GM18907 (cell line): Measurements from ENCODE around the gene ADIG.
"Not testable (repeated sequence)": the region's sequence is repeated elsewhere in the genome, so short reads cannot be mapped to it uniquely, and the experiment has no call there.

ENCODE experiments used
- ATAC-seq: cut with Tn5 transposase; IDR thresholded peaks from one replicate; pipeline ENCODE4 v1.9.1; 2021; ENCODE audit warnings: mild to moderate bottlenecking, moderate library complexity; ENCODE audit not compliant: unreplicated experiment

Gene ADIG

DNA sequence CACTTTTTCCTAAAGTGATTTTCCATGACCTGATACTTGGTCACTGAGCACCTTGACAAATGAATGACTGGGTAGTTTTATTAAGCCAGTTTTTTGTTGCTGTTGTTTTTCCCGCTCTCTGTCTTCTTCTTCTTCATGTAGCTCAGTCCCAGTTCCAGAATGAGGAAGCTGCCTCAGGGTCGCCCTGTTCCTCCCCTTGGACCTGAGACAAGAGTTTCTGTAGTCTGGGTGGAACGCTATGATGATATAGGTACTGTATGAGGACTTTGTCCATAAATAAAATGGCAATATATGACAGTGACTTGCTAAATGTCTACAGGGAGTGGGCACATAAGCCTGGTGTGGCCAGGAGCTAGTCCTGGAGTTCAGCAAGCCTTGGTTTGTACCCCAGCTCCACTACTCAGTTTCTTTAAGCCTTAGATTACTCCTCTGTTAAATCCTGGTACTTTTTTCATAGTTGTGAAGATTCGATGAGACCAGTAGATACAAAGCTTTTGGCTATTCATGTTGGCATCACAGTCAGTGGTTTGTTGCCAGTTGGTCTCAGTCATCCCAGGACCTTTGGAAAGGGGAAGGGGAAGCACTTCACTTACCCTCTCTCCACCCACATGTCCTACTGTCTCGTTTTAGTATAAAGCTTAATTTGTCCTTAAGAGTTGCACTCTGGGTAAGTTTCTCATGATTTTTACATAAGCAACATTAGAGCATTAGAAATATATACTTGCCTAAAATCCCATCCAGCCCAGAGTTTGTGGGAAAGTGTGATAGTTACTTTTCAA lies 11.1 kb upstream of the ADIG start:
- no peak for ATAC-seq

DNA sequence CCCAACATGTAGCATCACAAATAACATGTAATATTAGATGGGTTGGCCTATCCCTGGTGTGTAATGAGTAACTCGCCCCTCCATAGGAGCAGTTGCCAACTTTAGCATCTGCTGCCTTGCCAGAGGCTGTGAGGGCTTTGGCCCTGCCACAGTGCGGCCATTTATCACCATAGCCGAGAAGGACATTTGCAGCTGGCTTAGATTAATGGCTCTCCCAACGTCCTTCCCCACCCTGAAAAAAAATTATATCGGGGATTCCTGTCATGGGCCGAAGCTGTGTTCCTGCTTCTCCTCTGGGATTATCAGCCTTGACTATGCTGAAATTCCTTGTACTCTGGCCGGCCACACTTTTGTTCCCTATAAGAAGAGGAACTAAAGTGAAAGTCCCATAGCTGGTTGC lies 7.6 kb upstream of the ADIG start:
- no peak for ATAC-seq

DNA sequence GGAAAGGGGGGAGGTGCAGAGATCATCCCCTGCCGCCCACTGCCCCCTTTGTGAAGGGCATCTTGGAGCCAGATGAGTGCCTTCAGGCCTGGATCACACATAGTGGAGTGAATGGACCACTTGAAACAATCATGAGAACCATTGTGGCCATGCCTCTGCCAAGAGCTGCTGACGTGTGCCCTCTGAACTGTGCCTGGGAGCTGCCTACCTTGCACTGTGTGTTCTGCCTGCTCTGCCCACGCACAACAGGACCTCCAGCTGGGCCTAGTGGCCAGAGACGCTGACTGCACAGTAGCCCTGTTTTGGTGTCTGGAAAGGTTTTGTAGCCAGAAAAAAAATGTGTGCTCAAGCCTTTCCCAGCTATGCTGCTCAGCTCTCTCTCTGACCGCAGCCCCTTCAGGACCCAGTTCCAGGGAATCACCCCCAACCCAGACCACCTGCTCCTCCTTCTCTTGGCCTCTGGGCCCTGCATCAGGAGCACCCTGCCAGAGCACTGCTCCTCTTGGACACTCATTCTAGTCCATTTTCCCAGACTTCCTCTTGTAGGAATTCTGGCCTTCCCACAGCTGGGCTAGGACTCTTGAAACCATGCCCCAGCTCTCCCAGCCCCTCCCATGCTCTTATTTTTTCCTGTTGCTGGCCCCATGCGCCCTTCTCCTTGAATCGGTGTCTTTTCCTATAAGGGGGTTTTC lies 1.6 kb upstream of the ADIG start:
- ATAC-seq: no peak

DNA sequence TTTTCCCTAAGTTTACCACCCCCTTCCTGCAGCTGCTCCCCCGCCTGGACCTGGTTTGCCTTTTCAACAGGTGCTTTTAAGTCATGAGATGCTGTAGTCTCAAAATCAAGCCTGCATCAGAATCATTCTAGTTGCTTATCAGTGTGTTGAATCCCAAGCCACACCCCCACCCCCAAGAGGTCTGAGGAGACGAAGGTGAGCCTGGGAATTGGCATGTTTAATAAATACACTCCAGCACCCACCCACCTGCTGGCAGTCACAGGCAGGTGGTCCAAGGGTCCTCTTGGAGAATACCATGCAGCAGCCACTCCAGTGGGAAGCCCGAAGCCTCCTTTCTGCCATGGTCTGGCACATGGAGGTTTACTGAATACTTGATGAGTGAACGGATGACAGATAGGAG lies 1.1 kb upstream of the ADIG start:
- ATAC-seq: no peak

DNA sequence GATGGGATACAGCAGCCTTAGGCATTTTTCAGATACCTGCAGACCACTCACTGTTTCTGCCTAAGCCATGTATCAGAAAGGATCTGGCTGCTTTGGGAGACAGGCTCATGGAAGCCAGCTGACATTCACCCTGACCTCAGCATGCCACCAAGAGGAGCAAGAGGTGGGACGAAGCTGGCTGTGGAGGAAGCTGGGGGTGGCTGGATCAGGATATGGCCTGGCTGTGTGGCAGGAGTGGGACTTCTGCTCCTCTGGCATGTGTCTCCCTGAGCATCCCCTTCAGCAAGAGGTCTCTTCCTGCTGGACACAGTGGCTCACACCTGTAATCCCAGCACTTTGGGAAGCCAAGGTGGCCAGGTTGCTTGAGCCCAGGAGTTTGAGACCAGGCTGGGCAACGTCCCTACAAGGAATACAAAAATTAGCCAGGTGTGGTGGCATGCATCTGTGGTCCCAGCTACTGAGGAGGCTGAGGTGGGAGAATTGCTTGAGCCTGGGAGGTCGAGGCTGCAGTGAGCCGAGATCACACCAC lies 897 bp downstream of the ADIG start:
- no peak for ATAC-seq

DNA sequence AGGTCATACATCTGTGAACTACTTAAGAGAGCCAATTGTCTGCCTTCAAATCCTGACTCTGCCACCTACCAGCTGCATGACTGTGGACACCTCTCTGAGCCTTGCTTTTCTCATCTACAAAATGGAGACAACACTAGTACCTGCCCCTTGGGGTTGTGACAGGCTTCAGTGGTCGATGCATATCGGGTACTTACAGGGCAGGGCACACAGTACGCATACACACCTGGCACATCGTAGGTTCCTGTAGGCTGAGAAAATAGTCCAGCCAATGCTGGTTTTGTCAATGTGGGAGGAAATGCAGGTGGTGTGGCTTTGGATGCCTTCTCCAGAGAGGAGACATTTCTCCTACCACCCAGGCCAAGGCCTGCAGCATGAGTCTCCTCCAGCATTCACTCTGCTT lies 2.3 kb downstream of the ADIG start:
- ATAC-seq: no peak

DNA sequence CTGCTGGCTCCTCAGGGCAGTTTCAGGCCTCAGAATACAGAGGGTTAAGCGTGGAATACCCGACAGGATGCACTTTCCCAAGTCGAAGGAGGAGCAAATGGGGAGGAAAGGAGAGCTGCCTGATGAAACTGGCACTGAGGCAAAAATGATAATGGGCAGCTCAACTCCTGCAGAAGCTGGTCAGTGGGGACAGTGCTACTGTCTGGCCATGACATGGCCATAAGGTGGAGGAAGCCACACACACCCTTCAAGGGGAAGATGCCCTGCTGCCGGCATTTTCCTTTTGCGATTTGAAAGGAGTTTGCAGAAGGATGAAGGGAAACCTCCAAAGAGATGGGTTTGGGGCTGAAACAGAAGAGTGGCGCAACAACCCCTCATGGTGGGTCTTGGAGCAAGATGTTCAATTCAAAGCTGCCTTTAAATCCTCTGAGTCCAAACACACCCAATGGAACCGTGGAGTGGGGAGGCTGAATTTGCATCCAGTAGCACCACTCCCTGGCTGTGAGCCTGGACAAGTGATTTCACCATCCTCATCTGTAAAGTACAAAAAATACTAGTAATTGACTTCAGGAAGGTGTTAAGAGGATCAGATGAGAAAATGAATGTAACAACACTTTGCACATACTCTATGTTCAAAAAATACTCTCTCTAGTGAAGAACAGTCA lies 3.2 kb downstream of the ADIG start:
- no peak for ATAC-seq

DNA sequence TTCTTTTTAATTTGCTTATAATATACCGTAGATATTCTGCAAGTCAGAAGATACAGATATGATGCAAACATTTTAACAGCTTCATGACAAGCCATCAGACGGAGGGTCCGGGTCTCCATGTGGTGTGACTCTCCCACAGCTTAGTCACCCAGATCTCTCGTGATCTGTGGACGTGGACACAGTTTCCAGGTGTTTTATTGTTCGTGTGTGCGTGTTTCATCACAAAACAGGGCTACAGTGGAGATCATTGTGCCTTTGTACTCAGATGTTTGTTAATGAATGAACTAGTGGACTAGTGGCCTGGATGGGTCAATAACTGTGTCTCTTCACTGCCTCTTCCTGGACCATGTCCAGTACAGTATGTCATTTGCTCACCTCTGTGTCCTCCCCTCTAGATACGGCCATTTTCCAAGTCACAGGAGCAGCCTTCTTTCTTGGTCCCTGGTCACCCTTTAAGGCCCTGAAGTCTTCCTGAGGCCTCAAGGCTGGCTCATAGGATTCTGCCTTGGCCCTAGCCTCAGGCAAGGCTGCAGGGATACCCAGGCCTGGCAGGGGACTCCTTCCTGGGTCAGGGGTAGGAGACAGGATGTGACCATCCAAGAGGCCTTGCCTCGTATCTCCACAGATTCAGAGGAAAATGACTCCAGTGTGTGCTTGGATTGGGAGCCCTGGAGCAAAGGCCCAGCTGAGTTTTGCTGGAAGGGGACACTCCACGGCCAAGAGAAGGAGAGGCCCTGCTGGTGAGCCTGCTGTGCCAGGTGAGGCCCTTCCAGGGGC lies 4.6 kb downstream of the ADIG start:
- no peak for ATAC-seq

DNA sequence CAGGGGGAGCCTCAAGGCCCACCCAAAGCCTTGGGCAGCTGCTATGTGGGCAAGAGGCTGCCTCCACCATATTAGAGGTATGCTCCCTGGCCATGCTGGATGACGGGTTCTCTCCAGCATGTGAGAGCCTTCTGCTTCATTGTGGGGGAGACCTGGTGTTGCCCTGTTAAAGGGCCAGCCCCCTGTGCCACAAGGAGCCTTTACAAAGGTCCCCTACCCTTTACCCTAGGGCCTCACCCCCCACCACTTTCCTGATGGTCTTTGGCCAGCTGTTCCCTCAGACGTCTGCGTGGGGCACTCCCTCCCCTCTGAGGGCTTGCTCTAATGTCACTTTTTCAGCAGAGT lies 5.2 kb downstream of the ADIG start:
- ATAC-seq: no peak

DNA sequence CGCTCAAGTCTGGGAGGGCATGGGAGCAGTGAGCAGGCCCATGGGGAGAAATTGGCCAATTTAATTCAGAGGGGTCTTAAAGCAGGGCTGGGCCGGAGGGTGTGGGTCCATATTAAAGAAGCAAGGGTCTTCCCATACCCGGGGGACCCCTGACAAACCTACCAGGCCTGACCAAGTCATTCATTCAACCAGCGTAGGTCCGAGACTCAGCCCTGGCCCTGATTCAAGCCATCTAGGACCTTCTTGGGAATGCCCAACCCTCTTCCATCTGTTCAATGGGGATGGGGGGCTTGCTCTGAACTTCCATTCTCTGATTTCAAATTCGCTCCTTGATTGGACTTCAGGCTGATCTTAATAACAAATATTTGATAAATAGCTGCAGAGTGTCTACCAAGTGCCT lies 7.3 kb downstream of the ADIG start:
- ATAC-seq: no peak

DNA sequence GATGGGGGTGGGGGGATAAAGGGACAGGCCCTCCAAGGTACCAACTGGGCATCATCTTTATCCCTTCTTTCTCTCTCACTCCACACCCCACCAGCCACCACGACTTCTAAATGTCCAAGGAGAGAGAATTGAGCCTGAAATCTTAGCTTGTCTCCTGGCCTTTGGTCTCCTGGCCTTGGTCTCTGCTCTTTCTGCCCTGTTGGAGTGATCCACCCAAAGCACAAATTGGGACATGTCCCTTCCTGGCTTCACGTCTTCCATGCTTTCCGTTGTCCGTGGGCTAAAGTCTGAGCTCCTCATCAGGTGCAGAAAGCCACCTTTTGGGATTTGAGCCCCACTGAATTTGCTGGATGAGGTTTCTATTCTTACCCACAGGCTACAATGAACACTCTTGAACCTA lies 8.4 kb downstream of the ADIG start:
- no peak for ATAC-seq

DNA sequence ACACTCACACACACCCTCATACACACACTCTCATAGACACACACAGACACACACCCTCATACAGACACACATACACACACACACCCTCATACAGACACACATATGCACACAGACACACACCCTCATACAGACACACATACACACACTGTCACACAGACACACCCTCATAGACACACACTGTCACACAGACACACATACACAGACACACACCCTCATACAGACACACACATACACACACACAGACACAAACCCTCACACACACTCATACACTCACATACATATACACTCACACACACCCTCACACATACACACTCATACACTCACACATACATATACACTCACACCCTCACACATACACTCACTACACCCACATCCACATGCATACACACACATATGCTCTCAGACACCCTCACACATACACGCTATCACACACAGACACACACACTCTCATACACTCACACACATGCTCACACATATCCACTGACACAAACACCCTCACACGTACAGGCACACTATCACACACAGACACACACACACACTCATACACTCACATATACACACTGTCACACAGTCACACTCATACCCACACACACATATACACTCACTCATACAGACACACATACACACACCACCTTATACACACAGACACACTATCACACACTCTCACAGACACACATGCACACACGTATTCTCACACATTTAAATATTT lies 9.1 kb downstream of the ADIG start:
- no peak for ATAC-seq

DNA sequence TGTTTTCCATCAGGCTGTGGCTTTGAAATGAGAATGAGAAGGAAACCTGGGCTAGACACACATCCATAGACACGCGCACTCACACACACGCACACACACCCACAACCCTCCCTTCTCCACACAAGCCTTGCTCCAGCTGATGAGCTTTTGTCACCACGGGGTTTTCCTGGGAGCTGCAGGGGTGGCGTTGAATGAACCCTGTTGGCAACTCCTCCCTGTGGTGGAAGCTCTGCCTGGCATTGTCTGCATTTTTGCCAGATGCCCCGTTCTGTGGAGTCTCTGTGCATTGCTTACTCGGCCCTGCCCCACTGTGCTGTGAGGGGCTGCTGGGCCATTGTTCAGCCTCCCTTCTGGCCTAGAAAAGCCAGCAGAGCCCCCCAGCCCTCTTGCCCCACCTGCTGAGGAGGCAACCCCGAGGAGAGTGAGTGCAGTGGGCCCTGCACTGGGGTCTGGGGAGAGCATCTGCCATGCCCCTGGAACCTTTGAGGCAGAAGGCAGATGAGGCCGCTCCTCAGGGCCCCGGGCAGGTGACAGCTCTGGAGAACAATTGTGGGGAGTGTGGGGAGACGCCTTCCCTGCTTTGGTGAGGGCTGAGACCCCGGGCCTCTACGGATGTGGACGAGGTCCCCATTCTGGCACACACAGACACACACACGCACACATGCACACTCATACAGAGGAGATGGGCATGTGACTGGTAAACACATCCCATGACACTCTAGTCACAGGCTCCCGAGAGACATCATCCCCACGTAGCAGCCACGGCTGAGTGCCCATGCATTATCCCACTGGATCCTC lies 9.9 kb downstream of the ADIG start:
- ATAC-seq: no peak

DNA sequence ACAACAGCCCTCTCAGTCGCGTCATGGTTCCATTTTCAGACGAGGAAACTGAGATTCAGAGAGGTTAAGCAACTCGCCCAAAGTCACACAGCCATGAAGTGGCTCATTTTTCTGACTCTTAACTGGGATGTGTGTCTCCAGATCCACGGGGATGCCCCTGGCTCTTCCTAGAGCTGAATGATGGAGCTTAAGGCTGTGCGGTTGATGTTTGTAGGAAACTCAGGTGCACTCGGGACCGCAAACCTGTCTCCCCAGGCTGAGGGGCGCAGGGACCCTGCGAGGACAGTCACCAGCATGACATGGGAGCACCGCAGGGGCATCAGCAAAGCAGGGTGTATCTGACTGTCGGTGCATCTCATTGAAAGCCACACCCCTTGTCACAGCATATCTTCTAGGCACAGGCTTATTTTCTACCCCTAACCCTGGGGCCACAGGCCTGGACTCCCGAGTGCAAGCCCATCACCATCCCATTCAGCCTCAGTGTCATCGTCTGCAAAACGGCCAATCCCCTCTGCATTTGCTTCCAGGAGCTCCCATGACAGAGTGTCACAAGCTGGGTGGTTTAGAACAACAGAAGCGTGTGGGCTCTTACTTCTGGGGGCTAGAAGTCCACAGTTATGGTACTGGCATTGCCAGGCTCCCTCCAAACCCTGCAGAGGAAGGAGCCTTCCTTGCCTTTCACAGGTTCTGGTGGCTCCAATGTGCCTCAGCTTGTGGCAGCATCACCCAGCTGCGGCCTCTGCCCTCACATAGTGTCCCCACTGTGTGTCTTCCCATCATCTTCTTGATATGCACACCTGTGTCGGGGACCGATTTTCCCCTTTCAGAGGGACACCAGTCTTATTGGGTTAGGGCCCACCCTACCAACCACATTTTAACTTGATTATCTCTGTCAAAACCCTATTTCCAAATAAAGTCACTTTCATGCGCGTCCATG lies 10.7 kb downstream of the ADIG start:
- ATAC-seq: no peak

DNA sequence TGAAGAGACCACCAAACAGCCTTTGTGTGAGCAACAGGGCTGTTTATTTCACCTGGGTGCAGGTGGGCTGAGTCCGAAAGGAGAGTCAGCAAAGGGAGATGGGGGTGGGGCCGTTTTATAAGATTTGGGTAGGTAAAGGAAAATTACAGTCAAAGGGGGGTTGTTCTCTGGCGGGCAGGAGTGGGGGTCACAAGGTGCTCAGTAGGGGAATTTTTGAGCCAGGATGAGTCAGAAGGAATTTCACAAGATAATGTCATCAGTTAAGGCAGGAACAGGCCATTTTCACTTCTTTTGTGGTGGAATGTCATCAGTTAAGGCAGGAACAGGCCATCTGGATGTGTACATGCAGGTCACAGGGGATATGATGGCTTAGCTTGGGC lies 11.4 kb downstream of the ADIG start:
- not testable (repeated sequence) for ATAC-seq

DNA sequence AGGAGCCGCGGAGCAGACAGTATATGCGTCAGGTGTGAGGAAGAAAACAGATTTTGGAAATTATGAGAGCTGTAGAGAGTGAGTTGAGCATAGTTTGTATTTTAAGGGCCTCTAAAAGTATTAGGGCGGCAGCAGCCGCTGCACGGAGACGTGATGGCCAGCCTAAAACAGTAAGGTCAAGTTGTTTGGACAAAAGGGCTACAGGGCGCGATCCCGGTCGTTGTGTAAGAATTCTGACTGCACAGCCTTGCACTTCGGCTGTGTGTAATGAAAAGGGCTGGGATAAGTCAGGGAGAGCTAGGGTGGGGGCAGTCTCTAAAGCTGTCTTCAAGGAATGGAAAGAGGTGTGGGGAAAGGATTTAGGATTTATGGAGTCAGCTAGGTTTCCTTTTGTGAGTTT lies 13.3 kb downstream of the ADIG start:
- not testable (repeated sequence) for ATAC-seq

DNA sequence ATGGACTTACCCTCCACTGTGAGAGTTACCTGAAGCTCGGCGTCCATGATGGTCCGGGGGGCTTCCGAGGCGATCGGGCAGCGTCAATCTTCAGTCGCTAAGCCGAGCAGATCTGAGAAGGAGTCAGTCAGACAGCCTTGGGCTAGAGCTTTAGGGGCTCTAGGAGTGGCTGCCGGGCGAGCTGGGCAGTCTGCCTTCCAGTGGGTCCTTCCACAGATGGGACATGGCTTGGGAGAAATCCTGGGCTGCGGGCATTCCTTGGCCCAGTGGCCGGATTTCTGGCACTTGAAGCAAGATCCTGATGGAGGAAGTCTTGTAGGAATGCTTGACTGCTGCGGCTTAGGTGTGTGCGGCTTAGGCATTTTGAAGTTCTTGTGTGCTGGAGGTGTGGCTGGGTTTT lies 14.9 kb downstream of the ADIG start:
- ATAC-seq: not testable (repeated sequence)

DNA sequence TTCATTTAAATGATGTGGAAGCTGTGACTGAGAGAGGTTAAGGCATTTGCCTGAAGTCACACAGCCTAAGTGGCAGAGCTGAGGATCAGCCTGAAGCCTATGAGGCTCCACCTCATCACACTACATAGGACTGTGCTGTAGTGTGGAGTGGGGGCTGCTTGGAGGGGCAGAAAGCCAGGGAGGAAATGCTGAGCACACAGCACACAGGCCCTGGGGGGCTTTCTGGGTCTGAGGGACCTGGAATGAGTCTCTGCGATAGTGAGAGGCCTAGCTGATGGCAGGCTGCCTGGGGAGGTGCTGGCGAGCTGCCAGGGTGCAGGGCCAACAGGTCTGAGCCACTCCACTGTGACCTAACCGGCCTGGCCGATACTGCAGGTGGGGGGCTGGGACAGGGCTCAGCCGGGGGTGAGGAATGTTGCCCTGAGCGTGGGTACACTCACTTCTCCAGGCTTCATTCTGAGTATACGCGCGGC lies 18.4 kb downstream of the ADIG start:
- no peak for ATAC-seq

DNA sequence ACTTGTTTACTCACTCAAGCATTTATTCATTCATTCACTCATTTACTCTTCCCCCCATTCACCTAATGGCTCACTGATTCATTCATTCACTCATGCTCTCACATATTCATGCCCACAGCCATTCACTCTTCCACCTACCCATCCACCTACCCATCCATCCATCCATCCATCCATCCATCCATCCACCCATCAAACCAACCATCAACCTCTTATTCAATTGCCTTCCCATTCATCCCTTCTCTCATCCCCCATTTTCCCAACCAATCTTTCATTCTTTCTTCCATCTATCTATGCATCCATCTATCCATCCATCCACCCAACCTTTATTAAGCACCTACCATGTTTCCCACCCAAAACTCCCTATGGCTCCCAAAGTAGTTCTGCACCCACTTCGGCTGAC lies 19.1 kb downstream of the ADIG start:
- no peak for ATAC-seq
